Liver (tissue), 3 donors: ENCODE data around the gene CIZ1.
"Not testable (repeated sequence)": the region's sequence is repeated elsewhere in the genome, so short reads cannot be mapped to it uniquely, and the experiment has no call there.

ENCODE experiments used
- ATF3 ChIP-seq: IDR thresholded peaks from 2 replicates; pipeline ENCODE4 v1.6.1; 2016; ENCODE audit warnings: antibody characterized with exemption
- CTCF ChIP-seq: fragments of 150-350 bp; IDR thresholded peaks from 2 replicates; pipeline ENCODE4 v1.5.1; 2017; ENCODE audit warnings: improper control_type of control experiment, low read depth, low read length; ENCODE audit not compliant: missing input control
- MAX ChIP-seq: IDR thresholded peaks from 2 replicates; pipeline ENCODE4 v1.6.1; 2016; ENCODE audit warnings: antibody characterized with exemption
- RAD21 ChIP-seq, 2 donors: IDR thresholded peaks; 2 replicates each; pipeline ENCODE4 v1.6.1; 2016; ENCODE audit warnings: antibody characterized with exemption in 2 of 2, mild to moderate bottlenecking in 2 of 2
- YY1 ChIP-seq: IDR thresholded peaks from 2 replicates; pipeline ENCODE4 v1.6.1; 2016; ENCODE audit warnings: antibody characterized with exemption, mild to moderate bottlenecking
- donor health status: healthy.
- donor health status: healthy.

- not testable (repeated sequence) for TF ChIP-seq CTCF; RAD21 (IDR thresholded peaks at IDR 0.05); ATF3; MAX; YY1
Observed at GRCh38 chr9:128130651-128131050, 60.7 kb downstream of the CIZ1 start.
